ENCODE data around the gene SLC32A1.

DNA sequence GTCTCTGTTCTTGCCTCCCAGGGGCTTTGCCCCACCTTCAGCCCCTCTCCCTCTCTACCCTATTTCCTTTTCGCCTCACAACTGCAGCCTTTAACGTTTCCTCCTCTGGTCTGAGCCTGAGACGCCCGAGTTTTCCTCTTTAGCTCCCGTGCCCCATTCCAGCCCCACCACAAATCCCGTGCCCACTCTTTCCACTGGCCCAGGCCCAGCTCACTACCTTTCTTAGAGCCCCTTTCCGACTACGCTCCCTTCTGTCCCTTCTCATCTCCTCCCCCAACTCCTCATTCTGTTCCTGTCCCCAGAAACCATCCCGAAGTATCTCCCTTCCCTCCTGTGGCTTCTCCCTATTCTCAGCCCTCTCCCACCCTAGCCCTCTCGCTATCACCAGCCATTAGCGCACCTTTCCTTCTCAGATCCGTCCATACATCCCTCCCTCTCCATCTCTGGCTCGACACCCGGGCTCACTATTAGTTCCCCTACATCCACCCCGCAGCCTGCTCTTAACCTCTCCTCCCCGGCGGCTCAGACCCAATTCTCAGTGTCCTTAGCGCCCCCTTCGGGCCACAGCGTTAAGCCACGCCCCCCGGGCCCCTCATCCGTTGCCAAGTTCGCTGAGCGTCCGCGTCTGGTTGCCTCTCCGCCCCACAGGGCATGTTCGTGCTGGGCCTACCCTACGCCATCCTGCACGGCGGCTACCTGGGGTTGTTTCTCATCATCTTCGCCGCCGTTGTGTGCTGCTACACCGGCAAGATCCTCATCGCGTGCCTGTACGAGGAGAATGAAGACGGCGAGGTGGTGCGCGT is 2.7 kb downstream of the SLC32A1 start:
- peak; percentile 27 for TF ChIP-seq EZH2 (IDR thresholded peaks at IDR 0.05; ENCODE audit: insufficient read depth, poor library complexity, severe bottlenecking)
- no peak for TF ChIP-seq EZH2phosphoT487 (IDR thresholded peaks at IDR 0.05; ENCODE audit: insufficient read depth, low read depth)
